Gastroesophageal sphincter (tissue), 3 donors: Measurements from ENCODE around the gene UCK1.

Experiments used
- CTCF ChIP-seq, 4 experiments: fragments of 200-600 bp in 2 of 4; fragments of 450-650 bp in 2 of 4; sonication (generic) in 1 of 4; IDR thresholded peaks; one replicate each; pipeline ENCODE4 v1.5.1; 2017 to 2019; ENCODE audit warnings: antibody characterized with exemption in 4 of 4, mild to moderate bottlenecking in 2 of 4, moderate library complexity in 2 of 4
- EP300 ChIP-seq: sonication (generic); formaldehyde crosslinking; IDR thresholded peaks from one replicate; pipeline ENCODE4 v1.6.1; 2017; ENCODE audit warnings: antibody characterized with exemption, mild to moderate bottlenecking
- POLR2A ChIP-seq, 2 donors: fragments of 450-650 bp; IDR thresholded peaks; one replicate each; pipeline ENCODE4 v1.6.1; 2017; ENCODE audit warnings: antibody characterized with exemption in 2 of 2, mild to moderate bottlenecking in 2 of 2, moderate library complexity in 1 of 2
- POLR2AphosphoS5 ChIP-seq: sonication (generic); formaldehyde crosslinking; IDR thresholded peaks from one replicate; pipeline ENCODE4 v1.6.1; 2017; ENCODE audit warnings: antibody characterized with exemption

- TF ChIP-seq CTCF (IDR thresholded peaks at IDR 0.05) (no peak), POLR2A (IDR thresholded peaks at IDR 0.05) (no peak), POLR2AphosphoS5 (no peak), EP300 (no peak)
Observed at GRCh38 chr9:131505012-131505411, 26.1 kb downstream of the UCK1 start.
